WERI-Rb-1 (cell line): ENCODE results near the gene DGLUCY.
A peak's percentile ranks its signal among the peaks of the same experiment; 100 is the strongest.

Source experiments
- DNase-seq: peaks from one replicate; pipeline ENCODE4 v3.0.0-alpha.2; 2020
- H3K27ac ChIP-seq: fragments of 250-450 bp; sonication (Bioruptor Pico); 2 replicates; pipeline ENCODE4 v1.5.1; 2020; ENCODE audit warnings: mild to moderate bottlenecking, moderate library complexity
- H3K27me3 ChIP-seq: fragments of 250-450 bp; sonication (Bioruptor Pico); 2 replicates; pipeline ENCODE4 v1.5.1; 2021; ENCODE audit warnings: mild to moderate bottlenecking, low read depth, moderate library complexity; ENCODE audit not compliant: insufficient read depth, severe bottlenecking
- H3K36me3 ChIP-seq: fragments of 250-450 bp; sonication (Bioruptor Pico); 2 replicates; pipeline ENCODE4 v1.5.1; 2020; ENCODE audit warnings: mild to moderate bottlenecking, moderate library complexity
- H3K4me3 ChIP-seq: 2 replicates; pipeline ENCODE4 v1.5.1; 2011; ENCODE audit warnings: low read depth, mild to moderate bottlenecking, control low read depth, low read length
- H3K9me3 ChIP-seq: fragments of 250-450 bp; sonication (Bioruptor Pico); 2 replicates; pipeline ENCODE4 v1.5.1; 2021; ENCODE audit warnings: mild to moderate bottlenecking, moderate library complexity; ENCODE audit not compliant: severe bottlenecking
- TF ChIP-seq, protein P1 (sequence below): IDR thresholded peaks from 2 replicates; pipeline ENCODE4 v1.5.1; 2011; ENCODE audit warnings: low read depth, mild to moderate bottlenecking, control low read depth, inconsistent platforms, low read length

The DGLUCY gene

DNA sequence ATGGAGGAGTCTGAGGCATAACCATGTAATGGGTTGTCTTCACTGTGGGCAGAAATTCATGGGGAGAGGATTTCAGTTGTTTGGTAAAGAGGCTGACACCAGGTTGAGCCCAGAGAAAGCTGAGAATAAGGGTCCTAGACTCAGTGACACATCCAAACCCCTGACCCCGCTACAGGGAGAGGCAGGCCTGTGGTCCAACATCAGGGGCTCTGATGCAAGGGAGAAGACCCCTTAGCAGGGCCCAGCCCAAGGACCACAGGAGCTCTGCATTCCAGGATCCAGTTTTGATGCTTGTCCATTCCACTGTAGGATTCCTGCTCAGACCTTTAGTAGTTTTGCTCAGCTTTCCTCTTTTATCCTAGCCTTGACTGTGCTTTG, 115.1 kb downstream of the DGLUCY start:
- Histone ChIP-seq H3K36me3 (no peaks in the 10 kb centered on the region), H3K27ac (no peak overlapping the region), H3K9me3 (peaks cover 6% of the 10 kb centered on the region), H3K27me3 (no peaks in the 10 kb centered on the region), H3K4me3 (no peak overlapping the region)
- TF ChIP-seq, protein P1, sequence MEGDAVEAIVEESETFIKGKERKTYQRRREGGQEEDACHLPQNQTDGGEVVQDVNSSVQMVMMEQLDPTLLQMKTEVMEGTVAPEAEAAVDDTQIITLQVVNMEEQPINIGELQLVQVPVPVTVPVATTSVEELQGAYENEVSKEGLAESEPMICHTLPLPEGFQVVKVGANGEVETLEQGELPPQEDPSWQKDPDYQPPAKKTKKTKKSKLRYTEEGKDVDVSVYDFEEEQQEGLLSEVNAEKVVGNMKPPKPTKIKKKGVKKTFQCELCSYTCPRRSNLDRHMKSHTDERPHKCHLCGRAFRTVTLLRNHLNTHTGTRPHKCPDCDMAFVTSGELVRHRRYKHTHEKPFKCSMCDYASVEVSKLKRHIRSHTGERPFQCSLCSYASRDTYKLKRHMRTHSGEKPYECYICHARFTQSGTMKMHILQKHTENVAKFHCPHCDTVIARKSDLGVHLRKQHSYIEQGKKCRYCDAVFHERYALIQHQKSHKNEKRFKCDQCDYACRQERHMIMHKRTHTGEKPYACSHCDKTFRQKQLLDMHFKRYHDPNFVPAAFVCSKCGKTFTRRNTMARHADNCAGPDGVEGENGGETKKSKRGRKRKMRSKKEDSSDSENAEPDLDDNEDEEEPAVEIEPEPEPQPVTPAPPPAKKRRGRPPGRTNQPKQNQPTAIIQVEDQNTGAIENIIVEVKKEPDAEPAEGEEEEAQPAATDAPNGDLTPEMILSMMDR = no peak
- DNase-seq = no peak

DNA sequence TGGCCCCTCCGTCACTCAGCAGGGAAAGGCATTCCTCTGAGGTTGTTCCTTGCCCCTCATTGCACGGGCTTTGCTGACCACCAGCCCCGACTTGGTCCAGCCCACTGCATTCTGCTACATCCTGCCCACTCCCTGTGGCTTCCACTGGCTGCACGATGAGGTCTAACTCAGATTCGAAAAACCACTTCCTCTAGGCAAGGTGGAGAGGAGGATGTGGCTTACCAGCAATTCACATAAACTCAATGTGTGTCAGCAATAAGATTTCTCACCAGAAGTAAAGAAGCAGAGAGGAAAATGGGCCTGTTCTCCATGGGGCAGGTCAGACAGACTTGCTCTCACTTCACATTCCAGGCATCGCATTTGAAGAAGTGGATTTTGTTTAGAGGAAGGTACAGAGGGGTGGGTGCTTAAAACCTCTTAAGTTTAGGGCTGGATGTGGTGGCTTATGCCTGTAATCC, 115.9 kb downstream of the DGLUCY start:
- Histone ChIP-seq H3K36me3 (no peaks in the 10 kb centered on the region), H3K4me3 (no peak overlapping the region), H3K27ac (no peak overlapping the region), H3K9me3 (peaks cover 6% of the 10 kb centered on the region), H3K27me3 (no peaks in the 10 kb centered on the region)
- no peak for DNase-seq
- TF ChIP-seq, protein P1 = no peak

DNA sequence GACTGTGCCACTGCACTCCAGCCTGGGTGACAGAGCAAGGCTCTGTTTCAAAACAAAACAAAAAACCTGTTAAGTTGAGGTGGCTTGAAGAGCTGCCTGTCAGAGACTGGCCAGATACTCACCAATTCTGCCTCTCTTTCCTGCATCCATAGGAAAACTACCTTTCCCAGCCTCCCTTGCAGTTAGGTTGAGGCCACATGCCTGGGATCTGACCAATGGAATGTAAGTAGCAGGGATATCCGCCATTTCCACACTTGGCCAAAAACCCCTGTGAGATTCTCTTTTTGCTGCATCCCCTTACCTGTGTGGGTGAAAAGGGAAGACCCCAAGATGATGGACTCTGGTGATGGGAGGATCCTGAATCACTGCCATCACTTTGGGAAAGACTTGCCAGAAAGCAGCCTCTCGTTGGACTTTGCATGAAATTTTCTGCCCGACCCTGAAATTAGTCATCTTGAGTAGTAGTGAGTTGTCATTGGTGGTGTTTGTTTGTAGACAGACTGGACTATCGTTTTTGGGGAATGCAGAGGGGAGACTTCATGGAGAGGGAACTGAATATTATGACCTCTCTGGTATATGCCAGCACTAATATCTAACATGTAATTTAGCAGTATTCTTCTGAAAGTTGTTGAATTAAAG, 116.6 kb downstream of the DGLUCY start:
- H3K27ac ChIP-seq = no peak overlapping the region
- H3K9me3 ChIP-seq = peaks cover 6% of the 10 kb centered on the region
- no peaks in the 10 kb centered on the region for H3K27me3 ChIP-seq
- no peak overlapping the region for H3K4me3 ChIP-seq
- TF ChIP-seq, protein P1 = no peak
- no peak for DNase-seq
- no peaks in the 10 kb centered on the region for H3K36me3 ChIP-seq

DNA sequence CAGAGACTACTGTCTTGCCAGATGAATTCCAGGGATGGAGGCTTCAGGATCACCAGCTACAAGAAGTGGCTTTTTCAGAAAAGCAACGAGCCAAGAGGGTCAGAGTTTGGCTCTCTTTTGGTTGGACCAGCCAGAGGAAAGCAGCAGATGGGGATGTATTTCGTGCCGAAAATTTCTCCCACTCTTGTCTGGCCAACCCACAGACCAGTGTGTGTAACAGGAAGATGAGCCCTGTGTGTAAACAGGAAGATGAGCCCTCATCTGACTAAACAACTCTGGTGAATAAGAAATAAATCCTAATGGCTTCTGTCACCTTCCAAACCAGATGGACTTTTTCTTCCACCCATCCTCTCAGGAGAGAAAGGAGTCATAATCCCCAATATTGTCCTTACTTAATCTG, 117.6 kb downstream of the DGLUCY start:
- Histone ChIP-seq H3K27ac (peak overlapping the region; percentile 36), H3K4me3 (no peak overlapping the region), H3K9me3 (peaks cover 6% of the 10 kb centered on the region), H3K36me3 (no peaks in the 10 kb centered on the region), H3K27me3 (no peaks in the 10 kb centered on the region)
- TF ChIP-seq, protein P1 = no peak
- no peak for DNase-seq

DNA sequence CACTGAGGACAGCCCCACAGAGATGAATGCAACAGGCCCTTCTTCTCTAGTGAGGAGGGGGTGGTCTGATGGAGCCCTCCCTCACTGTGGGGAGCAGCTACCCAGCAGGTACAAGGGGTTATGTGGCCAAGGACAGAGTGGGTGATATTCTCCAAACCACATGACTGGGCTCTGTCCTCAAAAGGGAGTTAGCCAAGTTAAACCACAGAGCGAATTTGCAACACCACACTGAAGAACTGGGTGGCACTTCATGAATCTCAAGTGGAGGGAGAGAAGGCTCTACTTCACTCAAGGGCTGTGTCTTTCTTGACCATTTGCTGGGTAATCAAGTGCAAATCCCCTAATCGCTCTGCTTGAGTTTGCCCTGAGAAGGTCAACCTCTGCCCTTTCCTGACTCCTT, 118.2 kb downstream of the DGLUCY start:
- no peak for DNase-seq
- Histone ChIP-seq H3K4me3 (no peak overlapping the region), H3K27me3 (no peaks in the 10 kb centered on the region), H3K9me3 (peaks cover 6% of the 10 kb centered on the region), H3K36me3 (no peaks in the 10 kb centered on the region), H3K27ac (peak overlapping the region; percentile 2; the same call in 1 of the 2 replicates)
- TF ChIP-seq, protein P1 = no peak

DNA sequence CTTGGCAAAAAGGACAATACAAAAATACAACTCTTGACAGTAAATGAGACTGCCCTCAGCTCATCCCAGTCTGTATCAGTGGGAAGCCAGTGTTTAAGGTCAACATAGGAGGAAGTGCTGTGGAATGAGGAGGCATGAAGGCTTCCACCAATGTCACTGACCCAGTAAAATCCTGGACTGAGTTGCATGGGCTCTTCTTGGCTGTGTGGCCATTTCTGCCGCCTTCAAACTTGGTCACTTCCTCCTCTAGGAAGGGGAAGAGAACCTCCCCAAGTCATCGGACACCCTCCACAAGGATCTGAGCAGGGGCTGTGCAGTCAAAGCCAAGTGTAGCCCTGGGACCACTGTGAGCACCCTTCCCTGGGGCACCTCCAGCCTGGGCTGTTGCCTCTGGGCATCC, 118.7 kb downstream of the DGLUCY start:
- H3K36me3 ChIP-seq = no peaks in the 10 kb centered on the region
- DNase-seq = no peak
- H3K4me3 ChIP-seq = no peak overlapping the region
- H3K27me3 ChIP-seq = no peaks in the 10 kb centered on the region
- H3K9me3 ChIP-seq = peaks cover 6% of the 10 kb centered on the region
- TF ChIP-seq, protein P1 = no peak
- no peak overlapping the region for H3K27ac ChIP-seq
